Smooth muscle cell (in vitro differentiated cells): ENCODE measurements around the gene SLC12A3. TPM values are rescaled to one million over a fixed set of nuclear protein-coding genes. Genes with fewer than 3 reads are reported as not detected.

Experiments
- DNase-seq: peaks from one replicate; lab custom pipeline; 2025; ENCODE audit not compliant: unreplicated experiment; lab: John Stamatoyannopoulos, UW
- H2AFZ ChIP-seq: fragments of 200-600 bp; sonication (generic); 2 replicates; pipeline ENCODE4 v1.6.0; 2016; ENCODE audit warnings: antibody characterized with exemption, low read depth, mild to moderate bottlenecking
- H3F3A ChIP-seq: fragments of 200-600 bp; sonication (generic); 2 replicates; pipeline ENCODE4 v1.6.0; 2017; ENCODE audit warnings: antibody characterized with exemption, low read depth
- H3K27ac ChIP-seq: fragments of 200-600 bp; sonication (generic); 2 replicates; pipeline ENCODE4 v1.5.1; 2016; ENCODE audit warnings: low read depth, mild to moderate bottlenecking
- H3K27me3 ChIP-seq: fragments of 200-600 bp; sonication (generic); 2 replicates; pipeline ENCODE4 v1.6.1; 2016; ENCODE audit warnings: low read depth, mild to moderate bottlenecking
- H3K36me3 ChIP-seq: fragments of 200-600 bp; sonication (generic); 2 replicates; pipeline ENCODE4 v1.5.1; 2016; ENCODE audit warnings: low read depth
- H3K4me1 ChIP-seq: fragments of 200-600 bp; sonication (generic); 2 replicates; pipeline ENCODE4 v1.5.1; 2016; ENCODE audit warnings: low read depth
- H3K4me2 ChIP-seq: fragments of 200-600 bp; sonication (generic); 2 replicates; pipeline ENCODE4 v1.6.0; 2016; ENCODE audit warnings: mild to moderate bottlenecking
- H3K4me3 ChIP-seq: fragments of 200-600 bp; sonication (generic); 2 replicates; pipeline ENCODE4 v1.5.1; 2016; ENCODE audit warnings: mild to moderate bottlenecking
- H3K79me2 ChIP-seq: fragments of 200-600 bp; sonication (generic); 2 replicates; pipeline ENCODE4 v1.6.0; 2016; ENCODE audit warnings: low read depth, mild to moderate bottlenecking
- H3K9ac ChIP-seq: fragments of 200-600 bp; sonication (generic); 2 replicates; pipeline ENCODE4 v1.6.0; 2016; ENCODE audit warnings: low read depth
- H3K9me3 ChIP-seq: fragments of 200-600 bp; sonication (generic); replicated peaks from 2 replicates; pipeline ENCODE4 v1.5.1; 2016; ENCODE audit warnings: low read depth
- H4K20me1 ChIP-seq: fragments of 200-600 bp; sonication (generic); 2 replicates; pipeline ENCODE4 v1.6.0; 2016; ENCODE audit warnings: low read depth
- CTCF ChIP-seq: fragments of 200-600 bp; sonication (generic); IDR thresholded peaks from 2 replicates; pipeline ENCODE4 v1.5.1; 2017; ENCODE audit warnings: borderline replicate concordance, mild to moderate bottlenecking, antibody characterized with exemption; ENCODE audit not compliant: insufficient read depth, poor library complexity, severe bottlenecking
- WGBS: methylation state at CpG from one replicate; pipeline ENCODE4 v1.1.7; 2016; ENCODE audit warnings: low lambda C conversion rate; 5-methylcytosine and 5-hydroxymethylcytosine counted together
- polyA plus RNA-seq: library from polyadenylated mRNA; unstranded; fragments of >200 nt; fragmentation: Nextera tagmentation; extraction: Ambion mirVana; gene quantifications from 2 replicates; pipeline ENCODE4 v1.2.1, GENCODE V29; 2016
- total RNA-seq: library from RNA; depleted of rRNA; stranded (reverse); fragments of >200 nt; gene quantifications from 2 replicates; pipeline ENCODE4 v1.2.3, GENCODE V29; 2014

The SLC12A3 gene
- total and polyA plus RNA-seq, 2 experiments from 2014 or later, result not detected

GRCh38 chr16:56851671-56852400 lies 13.2 kb upstream of the SLC12A3 start:
- peak; percentile 34 for TF ChIP-seq CTCF
- peaks cover 19% of the 10 kb centered on the region for H3K4me1 ChIP-seq
- no peaks in the 10 kb centered on the region for H3K36me3 ChIP-seq
- H3K27me3 ChIP-seq, result no peaks in the 10 kb centered on the region
- no peak overlapping the region for H2AFZ ChIP-seq
- WGBS, result 64% methylated on average over 8 of the region's 8 CpGs
- no peak overlapping the region for H3K9ac ChIP-seq
- no peak overlapping the region for H3K4me3 ChIP-seq
- no peaks in the 10 kb centered on the region for H3K9me3 ChIP-seq
- peaks cover 15% of the 10 kb centered on the region for H3F3A ChIP-seq
- H3K27ac ChIP-seq, result no peak overlapping the region
- H4K20me1 ChIP-seq, result no peaks in the 10 kb centered on the region
- H3K4me2 ChIP-seq, result no peak overlapping the region
- DNase-seq, result no peak
- no peaks in the 10 kb centered on the region for H3K79me2 ChIP-seq

GRCh38 chr16:56852401-56852730 lies 12.6 kb upstream of the SLC12A3 start:
- Histone ChIP-seq H3K79me2 (no peaks in the 10 kb centered on the region), H3F3A (peaks cover 15% of the 10 kb centered on the region), H3K9ac (no peak overlapping the region), H2AFZ (no peak overlapping the region), H3K4me3 (no peak overlapping the region), H3K36me3 (no peaks in the 10 kb centered on the region), H3K9me3 (no peaks in the 10 kb centered on the region), H3K4me2 (no peak overlapping the region), H4K20me1 (no peaks in the 10 kb centered on the region), H3K27ac (no peak overlapping the region), H3K27me3 (no peaks in the 10 kb centered on the region), H3K4me1 (peaks cover 19% of the 10 kb centered on the region)
- 69% methylated on average over 3 of the region's 3 CpGs for WGBS
- no peak for TF ChIP-seq CTCF
- DNase-seq, result no peak

DNA sequence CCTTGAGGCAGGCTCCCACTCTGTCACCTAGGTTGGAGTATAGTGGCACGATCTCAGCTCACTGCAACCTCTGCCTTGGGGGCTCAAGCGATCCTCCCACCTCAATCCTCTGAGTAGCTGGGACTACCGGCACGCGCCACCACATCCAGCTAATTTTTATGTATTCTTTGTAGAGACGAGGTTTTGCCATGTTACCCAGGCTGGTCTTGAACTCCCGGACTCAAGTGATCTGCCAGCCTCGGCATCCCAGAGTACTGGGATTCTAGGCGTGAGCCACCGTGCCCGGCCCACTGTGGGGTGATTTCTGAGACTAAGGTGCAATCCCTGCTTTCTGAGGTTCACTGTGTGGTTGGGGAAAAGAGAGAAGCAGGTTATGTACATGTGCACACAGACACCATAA lies 12.0 kb upstream of the SLC12A3 start:
- Histone ChIP-seq H3K9me3 (no peaks in the 10 kb centered on the region), H3K4me2 (no peak overlapping the region), H3K4me1 (peaks cover 19% of the 10 kb centered on the region), H3K27me3 (no peaks in the 10 kb centered on the region), H3K36me3 (no peaks in the 10 kb centered on the region), H3K27ac (no peak overlapping the region), H3K79me2 (no peaks in the 10 kb centered on the region), H3K4me3 (no peak overlapping the region), H4K20me1 (no peaks in the 10 kb centered on the region), H3F3A (peaks cover 14% of the 10 kb centered on the region), H3K9ac (no peak overlapping the region), H2AFZ (no peak overlapping the region)
- DNase-seq, result no peak
- no peak for TF ChIP-seq CTCF
- 97% methylated on average over 11 of the region's 11 CpGs for WGBS

DNA sequence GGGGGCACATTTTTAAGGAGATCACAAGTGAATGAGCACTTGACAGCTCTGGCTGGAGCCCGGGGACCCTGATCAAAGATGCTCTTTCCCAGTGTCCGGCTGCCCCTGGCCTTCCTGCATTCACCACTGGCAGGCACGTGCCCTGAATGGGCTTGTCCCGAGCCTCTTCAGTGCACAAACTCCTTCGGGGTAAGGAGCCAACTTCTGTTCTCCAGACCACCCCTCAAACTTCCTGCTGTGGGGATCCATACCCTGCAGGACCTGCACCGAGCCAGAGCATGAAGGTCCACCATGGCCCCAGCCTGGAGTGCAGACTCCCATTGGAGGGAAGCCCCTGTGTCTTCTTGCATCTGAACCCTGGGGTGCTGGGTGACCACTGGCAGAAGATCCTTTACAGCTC lies 9.8 kb upstream of the SLC12A3 start:
- Histone ChIP-seq H4K20me1 (no peaks in the 10 kb centered on the region), H3K9ac (no peak overlapping the region), H2AFZ (no peak overlapping the region), H3K4me2 (no peak overlapping the region), H3K27me3 (no peaks in the 10 kb centered on the region), H3K79me2 (no peaks in the 10 kb centered on the region), H3K4me3 (no peak overlapping the region), H3K36me3 (no peaks in the 10 kb centered on the region), H3K4me1 (no peaks in the 10 kb centered on the region), H3K9me3 (no peaks in the 10 kb centered on the region), H3F3A (peaks cover under 1% of the 10 kb centered on the region), H3K27ac (no peak overlapping the region)
- TF ChIP-seq CTCF, result no peak
- 95% methylated on average over 6 of the region's 6 CpGs for WGBS
- no peak for DNase-seq
